Tibial nerve (tissue), 4 donors: ENCODE data around the gene TMEM132D.

Source experiments
- EP300 ChIP-seq, 2 donors: sonication (generic); formaldehyde crosslinking; IDR thresholded peaks; one replicate each; pipeline ENCODE4 v1.6.1; 2017; ENCODE audit warnings: antibody characterized with exemption in 2 of 2, mild to moderate bottlenecking in 1 of 2
- POLR2A ChIP-seq, 2 donors: fragments of 450-650 bp; IDR thresholded peaks; one replicate each; pipeline ENCODE4 v1.6.1; 2017; ENCODE audit warnings: antibody characterized with exemption in 2 of 2, mild to moderate bottlenecking in 2 of 2, moderate library complexity in 2 of 2
- TF ChIP-seq, protein P1 (sequence below), 5 experiments: fragments of 200-600 bp in 3 of 5; fragments of 450-650 bp in 2 of 5; sonication (generic) in 3 of 5; IDR thresholded peaks; one replicate each; pipeline ENCODE4 v1.5.1; 2016 to 2019; ENCODE audit warnings: antibody characterized with exemption in 5 of 5, mild to moderate bottlenecking in 3 of 5, moderate library complexity in 2 of 5

DNA sequence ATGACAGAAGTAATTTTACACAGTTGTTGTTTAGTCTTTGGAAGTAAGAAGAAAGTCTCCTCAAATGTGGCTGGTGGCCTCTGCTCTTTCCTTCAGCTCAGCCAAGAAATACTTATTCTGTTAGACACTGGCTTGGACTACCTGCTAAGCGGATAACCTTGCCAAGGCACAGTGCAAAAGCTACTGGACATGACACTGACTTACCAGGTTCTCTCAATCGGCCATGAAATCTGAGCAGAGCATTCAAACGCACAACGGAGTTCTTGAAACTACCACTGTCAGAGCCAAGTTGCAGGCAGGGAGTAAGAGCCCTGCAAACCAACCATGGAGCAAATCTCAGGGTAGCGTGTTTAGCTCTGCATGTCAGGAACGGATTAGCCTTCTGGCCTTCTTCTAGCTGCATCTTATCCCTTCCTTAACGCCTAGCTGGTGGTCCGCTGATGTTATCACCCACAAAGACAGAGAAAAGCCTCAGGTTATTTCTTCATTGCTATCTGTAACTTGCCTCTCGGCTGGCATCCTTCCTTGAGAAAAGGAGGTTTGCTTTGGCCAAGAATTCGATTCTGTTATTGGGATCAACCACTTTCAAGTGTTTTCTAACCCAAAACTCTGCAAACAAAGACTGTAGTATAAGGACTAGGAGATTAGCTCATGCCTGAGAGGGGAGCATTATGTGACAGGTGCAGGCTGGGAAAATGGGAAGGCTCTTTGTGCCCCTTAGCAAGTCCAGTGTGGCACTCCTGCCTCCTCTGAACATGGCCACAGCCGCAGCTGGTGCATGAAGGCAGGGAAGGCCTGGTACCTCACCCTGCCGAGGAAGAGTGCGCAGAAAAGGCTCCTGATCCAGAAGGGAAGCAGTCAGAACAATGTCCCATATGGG, 827.1 kb downstream of the TMEM132D start:
- TF ChIP-seq, protein P1, sequence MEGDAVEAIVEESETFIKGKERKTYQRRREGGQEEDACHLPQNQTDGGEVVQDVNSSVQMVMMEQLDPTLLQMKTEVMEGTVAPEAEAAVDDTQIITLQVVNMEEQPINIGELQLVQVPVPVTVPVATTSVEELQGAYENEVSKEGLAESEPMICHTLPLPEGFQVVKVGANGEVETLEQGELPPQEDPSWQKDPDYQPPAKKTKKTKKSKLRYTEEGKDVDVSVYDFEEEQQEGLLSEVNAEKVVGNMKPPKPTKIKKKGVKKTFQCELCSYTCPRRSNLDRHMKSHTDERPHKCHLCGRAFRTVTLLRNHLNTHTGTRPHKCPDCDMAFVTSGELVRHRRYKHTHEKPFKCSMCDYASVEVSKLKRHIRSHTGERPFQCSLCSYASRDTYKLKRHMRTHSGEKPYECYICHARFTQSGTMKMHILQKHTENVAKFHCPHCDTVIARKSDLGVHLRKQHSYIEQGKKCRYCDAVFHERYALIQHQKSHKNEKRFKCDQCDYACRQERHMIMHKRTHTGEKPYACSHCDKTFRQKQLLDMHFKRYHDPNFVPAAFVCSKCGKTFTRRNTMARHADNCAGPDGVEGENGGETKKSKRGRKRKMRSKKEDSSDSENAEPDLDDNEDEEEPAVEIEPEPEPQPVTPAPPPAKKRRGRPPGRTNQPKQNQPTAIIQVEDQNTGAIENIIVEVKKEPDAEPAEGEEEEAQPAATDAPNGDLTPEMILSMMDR (IDR thresholded peaks at IDR 0.05), result no peak
- TF ChIP-seq EP300 (IDR thresholded peaks at IDR 0.05) (no peak), POLR2A (IDR thresholded peaks at IDR 0.05) (no peak)
